DMS 273 (cell line): ENCODE results near the gene MBNL1.

Experiments
- DNase-seq: peaks from one replicate; lab custom pipeline; 2025; ENCODE audit not compliant: unreplicated experiment; lab: John Stamatoyannopoulos, UW

MBNL1 gene

GRCh38 chr3:152345233-152345632 lies 76.5 kb downstream of the MBNL1 start:
- no peak for DNase-seq

GRCh38 chr3:152346058-152346457 lies 77.3 kb downstream of the MBNL1 start:
- DNase-seq, result no peak

- no peak for DNase-seq
Measured at GRCh38 chr3:152346740-152347139, 78.0 kb downstream of the MBNL1 start.

- DNase-seq, result no peak
Measured at GRCh38 chr3:152348436-152349177, 79.9 kb downstream of the MBNL1 start.

GRCh38 chr3:152349392-152349791 lies 80.7 kb downstream of the MBNL1 start:
- no peak for DNase-seq

- no peak for DNase-seq
Measured at GRCh38 chr3:152350139-152350538, 81.4 kb downstream of the MBNL1 start.

- DNase-seq, result no peak
Measured at GRCh38 chr3:152350776-152351175, 82.0 kb downstream of the MBNL1 start.

- no peak for DNase-seq
Measured at GRCh38 chr3:152352554-152352953, 83.8 kb downstream of the MBNL1 start.

- no peak for DNase-seq
Measured at GRCh38 chr3:152353578-152353977, 84.8 kb downstream of the MBNL1 start.

- no peak for DNase-seq
Measured at GRCh38 chr3:152355744-152356665, 87.3 kb downstream of the MBNL1 start.

- DNase-seq, result no peak
Measured at GRCh38 chr3:152356870-152357276, 88.1 kb downstream of the MBNL1 start.

GRCh38 chr3:152357587-152357986 lies 88.9 kb downstream of the MBNL1 start:
- DNase-seq, result no peak

- DNase-seq, result no peak
Measured at GRCh38 chr3:152359385-152360248, 90.9 kb downstream of the MBNL1 start.

- no peak for DNase-seq
Measured at GRCh38 chr3:152360302-152360701, 91.6 kb downstream of the MBNL1 start.

- no peak for DNase-seq
Measured at GRCh38 chr3:152360966-152361365, 92.2 kb downstream of the MBNL1 start.

- no peak for DNase-seq
Measured at GRCh38 chr3:152362086-152362485, 93.4 kb downstream of the MBNL1 start.

- no peak for DNase-seq
Measured at GRCh38 chr3:152364237-152364636, 95.5 kb downstream of the MBNL1 start.

GRCh38 chr3:152365126-152365525 lies 96.4 kb downstream of the MBNL1 start:
- no peak for DNase-seq

GRCh38 chr3:152365766-152366593 lies 97.3 kb downstream of the MBNL1 start:
- peak; percentile 25 for DNase-seq

GRCh38 chr3:152367192-152367591 lies 98.5 kb downstream of the MBNL1 start:
- peak; percentile 10 for DNase-seq
